Tibial artery (tissue), 4 donors: ENCODE measurements around the gene NTM.

Source experiments
- DNase-seq, 2 donors: peaks; one replicate each; pipeline ENCODE4 v3.0.0-alpha.2; 2019
- H3K27ac ChIP-seq, 2 donors: fragments of 200-600 bp; sonication (generic) in 1 of 2; 1 replicate in 1 of 2; 2 replicates in 1 of 2; pipeline ENCODE4 v1.5.1; 2018 to 2019; ENCODE audit warnings: mild to moderate bottlenecking in 1 of 2
- H3K27me3 ChIP-seq, 2 donors: fragments of 200-600 bp; sonication (generic) in 1 of 2; one replicate each; pipeline versions ENCODE4 v1.5.1 to v1.6.0; 2016 to 2019
- H3K36me3 ChIP-seq, 3 donors: fragments of 200-600 bp; sonication (generic) in 2 of 3; one replicate each; pipeline ENCODE4 v1.5.1; 2016 to 2019; ENCODE audit warnings: mild to moderate bottlenecking in 2 of 3
- H3K4me1 ChIP-seq, 4 donors: fragments of 200-600 bp; sonication (generic) in 2 of 4; 1 replicate in 3 of 4; 2 replicates in 1 of 4; pipeline ENCODE4 v1.5.1; 2016 to 2019
- H3K4me3 ChIP-seq, 2 donors: fragments of 200-600 bp; sonication (generic) in 1 of 2; 1 replicate in 1 of 2; 2 replicates in 1 of 2; pipeline ENCODE4 v1.5.1; 2018 to 2019; ENCODE audit warnings: mild to moderate bottlenecking in 2 of 2
- H3K9me3 ChIP-seq, 3 donors: fragments of 200-600 bp; sonication (generic) in 1 of 3; one replicate each; pipeline ENCODE4 v1.5.1; 2016 to 2019
- CTCF ChIP-seq, 2 experiments: fragments of 200-600 bp in 1 of 2; fragments of 450-650 bp in 1 of 2; IDR thresholded peaks; one replicate each; pipeline ENCODE4 v1.5.1; 2017 to 2019; ENCODE audit warnings: antibody characterized with exemption in 2 of 2, mild to moderate bottlenecking in 1 of 2, moderate library complexity in 1 of 2
- intact Hi-C: fragments of 100-400 bp; cut with DNase I; formaldehyde crosslinking; loops from one replicate; pipeline ENCODE4 v1.15.0; 2023; ENCODE audit warnings: low total_unique reads

Gene NTM

GRCh38 chr11:131598305-131598704 is 227.9 kb downstream of the NTM start:
- no peak for DNase-seq
- Histone ChIP-seq H3K27me3 (no peaks in the 10 kb centered on the region), H3K36me3 (no peaks in the 10 kb centered on the region), H3K27ac (no peak overlapping the region), H3K9me3 (no peaks in the 10 kb centered on the region), H3K4me1 (no peaks in the 10 kb centered on the region), H3K4me3 (no peak overlapping the region)
- intact Hi-C loops, result no loop called here
- TF ChIP-seq CTCF (IDR thresholded peaks at IDR 0.05), result no peak

GRCh38 chr11:131599285-131599684 is 228.9 kb downstream of the NTM start:
- Histone ChIP-seq H3K27me3 (no peaks in the 10 kb centered on the region), H3K9me3 (no peaks in the 10 kb centered on the region), H3K27ac (no peak overlapping the region), H3K4me3 (no peak overlapping the region), H3K36me3 (no peaks in the 10 kb centered on the region), H3K4me1 (no peaks in the 10 kb centered on the region)
- TF ChIP-seq CTCF (IDR thresholded peaks at IDR 0.05), result no peak
- no peak for DNase-seq
- intact Hi-C loops, result no loop called here

- H3K4me3 ChIP-seq, result no peak overlapping the region
- no peaks in the 10 kb centered on the region for H3K9me3 ChIP-seq
- H3K27me3 ChIP-seq, result no peaks in the 10 kb centered on the region
- no peaks in the 10 kb centered on the region for H3K36me3 ChIP-seq
- H3K27ac ChIP-seq, result no peak overlapping the region
- intact Hi-C loops, result no loop called here
- DNase-seq, result no peak
- H3K4me1 ChIP-seq, result no peaks in the 10 kb centered on the region
- TF ChIP-seq CTCF (IDR thresholded peaks at IDR 0.05), result no peak
Observed at GRCh38 chr11:131600628-131601027, 230.2 kb downstream of the NTM start.

- no peak overlapping the region for H3K27ac ChIP-seq
- H3K4me1 ChIP-seq, result no peaks in the 10 kb centered on the region
- no peak overlapping the region for H3K4me3 ChIP-seq
- intact Hi-C loops, result no loop called here
- H3K27me3 ChIP-seq, result no peaks in the 10 kb centered on the region
- TF ChIP-seq CTCF (IDR thresholded peaks at IDR 0.05), result no peak
- no peak for DNase-seq
- no peaks in the 10 kb centered on the region for H3K36me3 ChIP-seq
- no peaks in the 10 kb centered on the region for H3K9me3 ChIP-seq
Observed at GRCh38 chr11:131601586-131601985, 231.2 kb downstream of the NTM start.

GRCh38 chr11:131602431-131602830 is 232.0 kb downstream of the NTM start:
- intact Hi-C loops, result no loop called here
- H3K27ac ChIP-seq, result no peak overlapping the region

More at GRCh38 chr11:131602431-131602830, 232.0 kb downstream of the NTM start:
- TF ChIP-seq CTCF (IDR thresholded peaks at IDR 0.05), result no peak
- DNase-seq, result no peak
- H3K9me3 ChIP-seq, result no peaks in the 10 kb centered on the region
- H3K27me3 ChIP-seq, result no peaks in the 10 kb centered on the region
- H3K4me3 ChIP-seq, result no peak overlapping the region
- no peaks in the 10 kb centered on the region for H3K36me3 ChIP-seq
- H3K4me1 ChIP-seq, result no peaks in the 10 kb centered on the region
